ENCODE results near the gene FRMD3. TPM values are rescaled to one million over a fixed set of nuclear protein-coding genes. Genes with fewer than 3 reads are reported as not detected.

FRMD3 gene
- polyA plus RNA-seq, 1 donor from 2014 or later: 13.0 TPM

DNA sequence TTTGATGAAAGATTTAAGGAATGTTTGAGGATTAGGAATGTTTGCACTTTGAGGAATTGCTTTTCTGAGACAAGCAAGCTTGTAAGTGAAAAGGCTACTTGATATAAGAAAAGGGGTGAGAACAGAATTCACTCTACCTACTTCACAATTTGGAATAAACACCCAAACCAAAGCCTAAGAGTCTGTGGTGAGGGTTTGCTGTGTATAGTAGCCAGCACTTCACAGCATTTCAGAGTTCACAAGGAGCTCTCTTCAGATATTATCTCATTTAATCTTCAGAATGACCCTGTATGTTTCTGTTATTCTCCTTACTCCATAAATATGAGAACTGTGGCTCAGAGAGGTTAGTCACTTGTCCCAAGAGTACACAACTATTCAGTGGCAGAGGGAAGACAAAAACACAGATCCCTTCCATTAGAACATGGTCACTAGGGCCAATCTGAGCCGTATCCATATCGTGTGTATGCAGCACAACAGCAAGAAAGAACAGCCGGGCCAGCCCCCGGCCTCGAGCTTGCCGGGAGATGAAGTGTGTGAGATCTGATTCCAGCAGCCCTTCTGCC, 92.4 kb downstream of the FRMD3 start:
- Histone ChIP-seq H3K4me3 (ENCODE audit: low read length) (no peak overlapping the region), H3K4me2 (ENCODE audit: low read length) (no peak overlapping the region)

DNA sequence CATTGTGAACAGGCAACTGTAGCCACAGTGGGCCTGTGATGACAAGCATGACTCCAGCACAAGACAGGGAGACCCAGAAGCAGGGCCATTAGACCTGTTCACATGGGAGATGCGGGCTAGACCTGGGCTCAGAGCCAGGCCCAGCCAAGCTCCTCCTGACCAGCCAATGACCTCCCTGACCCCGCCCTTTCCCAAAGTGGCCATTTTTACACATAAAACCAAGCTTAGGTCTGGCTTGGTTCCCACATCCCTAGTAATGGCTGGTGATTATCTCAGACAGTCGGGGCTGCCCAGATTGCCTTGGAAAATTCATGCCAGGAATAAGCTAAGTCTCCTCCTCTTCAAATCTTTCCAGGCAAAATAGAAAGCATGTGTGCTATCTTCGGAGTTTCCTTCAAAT, 94.1 kb downstream of the FRMD3 start:
- H3K9ac ChIP-seq (ENCODE audit: low read length): no peak overlapping the region
- H2AFZ ChIP-seq (ENCODE audit: low read depth, low read length): no peak overlapping the region
- H3F3A ChIP-seq (ENCODE audit: insufficient read depth, low read length, poor library complexity, severe bottlenecking): no peaks in the 10 kb centered on the region
- H3K9me2 ChIP-seq (ENCODE audit: insufficient read depth, low read length): no peaks in the 10 kb centered on the region
- H3K36me3 ChIP-seq (ENCODE audit: insufficient read depth, low read length): no peaks in the 10 kb centered on the region
- no peaks in the 10 kb centered on the region for H3K27me3 ChIP-seq (ENCODE audit: insufficient read depth, low read depth, low read length)
- no peak overlapping the region for H3K4me3 ChIP-seq (ENCODE audit: low read length)
- no peaks in the 10 kb centered on the region for H4K20me1 ChIP-seq (ENCODE audit: insufficient read depth)
- no peak overlapping the region for H3K4me2 ChIP-seq (ENCODE audit: low read length)
- TF ChIP-seq TAF1 (IDR thresholded peaks at IDR 0.05; ENCODE audit: low read depth) (no peak), EZH2 (IDR thresholded peaks at IDR 0.05; ENCODE audit: borderline replicate concordance, insufficient read depth, low read length, poor library complexity, severe bottlenecking) (no peak), RAD21 (conservative IDR thresholded peaks at IDR 0.05) (no peak), MXI1 (conservative IDR thresholded peaks at IDR 0.05; ENCODE audit: poor library complexity, severe bottlenecking) (no peak), REST (IDR thresholded peaks at IDR 0.05; ENCODE audit: borderline replicate concordance) (no peak), EP300 (conservative IDR thresholded peaks at IDR 0.05; ENCODE audit: poor library complexity, severe bottlenecking) (no peak), POLR2AphosphoS5 (IDR thresholded peaks at IDR 0.05) (no peak), CTCF (IDR thresholded peaks at IDR 0.05; ENCODE audit: poor library complexity, severe bottlenecking) (no peak), SMC3 (conservative IDR thresholded peaks at IDR 0.05; ENCODE audit: poor library complexity) (no peak)
- H3K27ac ChIP-seq (ENCODE audit: low read length): no peak overlapping the region
- no peaks in the 10 kb centered on the region for H3K9me3 ChIP-seq (ENCODE audit: low read length)
- no peaks in the 10 kb centered on the region for H3K79me2 ChIP-seq (replicated peaks; ENCODE audit: insufficient read depth, low read length)

More for the DNA sequence above, 92.4 kb downstream of the FRMD3 start:
- Histone ChIP-seq H3K27ac (ENCODE audit: low read length) (no peak overlapping the region), H3K27me3 (ENCODE audit: insufficient read depth, low read depth, low read length) (no peaks in the 10 kb centered on the region), H3K9me2 (ENCODE audit: insufficient read depth, low read length) (no peaks in the 10 kb centered on the region), H3F3A (ENCODE audit: insufficient read depth, low read length, poor library complexity, severe bottlenecking) (no peaks in the 10 kb centered on the region), H3K9me3 (ENCODE audit: low read length) (no peaks in the 10 kb centered on the region), H2AFZ (ENCODE audit: low read depth, low read length) (no peak overlapping the region), H3K79me2 (replicated peaks; ENCODE audit: insufficient read depth, low read length) (no peaks in the 10 kb centered on the region), H4K20me1 (ENCODE audit: insufficient read depth) (no peaks in the 10 kb centered on the region), H3K36me3 (ENCODE audit: insufficient read depth, low read length) (no peaks in the 10 kb centered on the region), H3K9ac (ENCODE audit: low read length) (no peak overlapping the region)
- TF ChIP-seq POLR2AphosphoS5 (IDR thresholded peaks at IDR 0.05) (no peak), EZH2 (IDR thresholded peaks at IDR 0.05; ENCODE audit: borderline replicate concordance, insufficient read depth, low read length, poor library complexity, severe bottlenecking) (no peak), RAD21 (conservative IDR thresholded peaks at IDR 0.05) (no peak), TAF1 (IDR thresholded peaks at IDR 0.05; ENCODE audit: low read depth) (no peak), MXI1 (conservative IDR thresholded peaks at IDR 0.05; ENCODE audit: poor library complexity, severe bottlenecking) (no peak), CTCF (IDR thresholded peaks at IDR 0.05; ENCODE audit: poor library complexity, severe bottlenecking) (no peak), EP300 (conservative IDR thresholded peaks at IDR 0.05; ENCODE audit: poor library complexity, severe bottlenecking) (no peak), SMC3 (conservative IDR thresholded peaks at IDR 0.05; ENCODE audit: poor library complexity) (no peak)

Data from neural cell (in vitro differentiated cells).